ENCODE measurements around the gene GTF2H3.

GRCh38 chr12:123696646-123697045 lies 63.0 kb downstream of the GTF2H3 start:
- TF ChIP-seq EZH2 (IDR thresholded peaks at IDR 0.05; ENCODE audit: low read length, missing control alignments): no peak
- TF ChIP-seq CTCF (conservative IDR thresholded peaks at IDR 0.05 in 1 of 2, IDR thresholded peaks at IDR 0.05 in 1 of 2; ENCODE audit: low read depth in 1 of 2, low read length in 2 of 2): no peak

Data from fibroblast of lung (primary cell).